ENCODE data around the gene CLTB. TPM values are rescaled to one million over a fixed set of nuclear protein-coding genes. Genes with fewer than 3 reads are reported as not detected.

Gene CLTB
- total RNA-seq, 1 experiment from 2014 or later: 34.5 TPM

DNA sequence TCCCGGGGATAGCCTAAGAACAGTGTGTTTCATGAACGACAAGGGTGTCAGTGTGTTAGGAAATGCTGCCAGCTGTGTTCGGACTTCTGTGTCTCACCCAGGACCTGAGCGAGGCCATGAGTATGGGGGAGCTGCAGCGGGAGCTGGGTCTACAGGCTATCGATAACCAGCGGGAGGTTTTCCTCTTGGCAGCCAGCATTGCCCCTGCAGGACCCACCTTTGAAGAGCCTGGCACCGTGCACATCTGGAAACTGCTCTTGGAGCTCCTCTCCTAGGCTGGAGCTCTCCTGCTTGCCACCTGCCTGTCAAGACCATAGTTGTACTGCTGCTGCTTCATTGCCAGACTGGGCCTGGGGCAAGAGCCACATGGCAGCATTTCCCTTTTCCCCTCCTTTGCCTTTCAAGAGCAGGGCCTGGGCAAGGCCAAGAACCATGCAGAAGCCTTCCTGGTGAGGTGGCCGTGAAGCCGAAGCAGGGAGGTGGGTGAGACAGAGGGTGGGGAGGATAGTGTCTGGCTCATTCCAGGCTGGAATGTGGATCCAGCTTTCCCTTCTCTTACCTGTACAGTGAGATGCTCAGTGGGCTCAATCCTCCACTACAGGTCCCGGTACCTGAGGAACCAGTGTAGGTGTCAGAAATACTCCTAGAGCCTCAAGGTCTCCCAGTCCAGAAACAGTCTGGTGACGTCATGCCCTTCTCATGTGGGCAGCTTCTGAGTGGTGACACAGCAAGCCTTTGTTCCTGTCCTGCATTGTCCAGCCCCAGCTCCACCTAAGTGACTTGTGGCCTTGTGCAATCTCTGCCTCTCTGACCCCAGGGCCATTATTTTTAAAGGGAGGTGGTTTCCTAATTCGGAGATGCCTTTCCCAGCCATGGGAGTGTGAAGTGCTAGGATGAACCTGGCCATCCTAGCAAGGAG is 44.5 kb downstream of the CLTB start:
- no peak overlapping the region for H2BK15ac ChIP-seq (ENCODE audit: low read depth, low read length)
- no peaks in the 10 kb centered on the region for H3K79me2 ChIP-seq (ENCODE audit: insufficient read depth, low read length)
- no peak for DNase-seq
- H3K79me1 ChIP-seq (ENCODE audit: insufficient read depth, low read depth, low read length, poor library complexity, severe bottlenecking): no peaks in the 10 kb centered on the region
- no peak overlapping the region for H2AK5ac ChIP-seq (ENCODE audit: insufficient read length, low read length)
- no peak overlapping the region for H3K27ac ChIP-seq (ENCODE audit: insufficient read length, low read depth, low read length)
- Mint-ChIP-seq H3K27me3 (ENCODE audit: low read depth) (peaks cover 10% of the 10 kb centered on the region), H3K27ac (no peak overlapping the region), H3K36me3 (ENCODE audit: insufficient read depth in 1 of 3, low read depth in 3 of 3) (peaks cover 7 to 21% (median 12%) of the 10 kb centered on the region in 3 experiments; a peak in 6 of 7 replicates), H3K4me3 (no peak overlapping the region), H3K9me3 (no peaks in the 10 kb centered on the region), H3K4me1 (no peaks in the 10 kb centered on the region)
- no peak overlapping the region for H3K23ac ChIP-seq (ENCODE audit: insufficient read length, low read depth, low read length)
- H2BK120ac ChIP-seq (ENCODE audit: low read depth, low read length, poor library complexity, severe bottlenecking): no peak overlapping the region
- no peak overlapping the region for H3K56ac ChIP-seq (ENCODE audit: insufficient read length, low read depth, low read length)
- WGBS (ENCODE audit: extremely low coverage, insufficient read length, low lambda C conversion rate): no CpG with 5 or more reads among the region's 13 CpGs
- H3K9me3 ChIP-seq (ENCODE audit: control insufficient read depth, low read depth, low read length): no peaks in the 10 kb centered on the region
- TF ChIP-seq, protein P1, sequence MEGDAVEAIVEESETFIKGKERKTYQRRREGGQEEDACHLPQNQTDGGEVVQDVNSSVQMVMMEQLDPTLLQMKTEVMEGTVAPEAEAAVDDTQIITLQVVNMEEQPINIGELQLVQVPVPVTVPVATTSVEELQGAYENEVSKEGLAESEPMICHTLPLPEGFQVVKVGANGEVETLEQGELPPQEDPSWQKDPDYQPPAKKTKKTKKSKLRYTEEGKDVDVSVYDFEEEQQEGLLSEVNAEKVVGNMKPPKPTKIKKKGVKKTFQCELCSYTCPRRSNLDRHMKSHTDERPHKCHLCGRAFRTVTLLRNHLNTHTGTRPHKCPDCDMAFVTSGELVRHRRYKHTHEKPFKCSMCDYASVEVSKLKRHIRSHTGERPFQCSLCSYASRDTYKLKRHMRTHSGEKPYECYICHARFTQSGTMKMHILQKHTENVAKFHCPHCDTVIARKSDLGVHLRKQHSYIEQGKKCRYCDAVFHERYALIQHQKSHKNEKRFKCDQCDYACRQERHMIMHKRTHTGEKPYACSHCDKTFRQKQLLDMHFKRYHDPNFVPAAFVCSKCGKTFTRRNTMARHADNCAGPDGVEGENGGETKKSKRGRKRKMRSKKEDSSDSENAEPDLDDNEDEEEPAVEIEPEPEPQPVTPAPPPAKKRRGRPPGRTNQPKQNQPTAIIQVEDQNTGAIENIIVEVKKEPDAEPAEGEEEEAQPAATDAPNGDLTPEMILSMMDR (conservative IDR thresholded peaks at IDR 0.05): no peak
- no peak overlapping the region for H3T11ph ChIP-seq (ENCODE audit: low read length)
- H4K20me1 ChIP-seq (ENCODE audit: control insufficient read depth, insufficient read depth, insufficient read length): no peaks in the 10 kb centered on the region
- no peak overlapping the region for H3K4me2 ChIP-seq (ENCODE audit: insufficient read depth, insufficient read length, low read length)
- H2BK5ac ChIP-seq (ENCODE audit: insufficient read length, low read length): no peak overlapping the region
- H3K4me1 ChIP-seq (ENCODE audit: insufficient read depth, low read length): no peaks in the 10 kb centered on the region
- H2BK20ac ChIP-seq (ENCODE audit: low read depth, low read length, poor library complexity, severe bottlenecking): no peak overlapping the region
- no peak overlapping the region for H3K9ac ChIP-seq (ENCODE audit: extremely low read depth, insufficient read length, low read length)
- no peak overlapping the region for H4K8ac ChIP-seq (replicated peaks; ENCODE audit: insufficient read length, low read depth, low read length)
- no peak overlapping the region for H4K91ac ChIP-seq (ENCODE audit: insufficient read length, low read depth, low read length)
- no peaks in the 10 kb centered on the region for H3K23me2 ChIP-seq (ENCODE audit: insufficient read length, low read depth, low read length, poor library complexity, severe bottlenecking)
- no peak overlapping the region for H2BK12ac ChIP-seq (ENCODE audit: insufficient read length, low read depth, low read length)
- no peak overlapping the region; the same call in 1 of the 2 replicates for H3K14ac ChIP-seq (ENCODE audit: insufficient read depth, low read length)
- no peak overlapping the region for H3K4ac ChIP-seq (ENCODE audit: low read depth, low read length)
- H3K27me3 ChIP-seq (ENCODE audit: insufficient read depth, low read length): no peaks in the 10 kb centered on the region
- H2AFZ ChIP-seq (ENCODE audit: low read length): no peak overlapping the region
- no peak overlapping the region for H4K5ac ChIP-seq (ENCODE audit: insufficient read length, low read depth, low read length)
- H3K18ac ChIP-seq (ENCODE audit: insufficient read length, low read depth, low read length): no peak overlapping the region

Data from H9 (cell line).